ENCODE measurements around the gene CCL5. TPM values are rescaled to one million over a fixed set of nuclear protein-coding genes. Genes with fewer than 3 reads are reported as not detected.
"Not testable (repeated sequence)": the region's sequence is repeated elsewhere in the genome, so short reads cannot be mapped to it uniquely, and the experiment has no call there.

Gene CCL5
- total RNA-seq, 1 donor from 2014 or later = 14.9 TPM

DNA sequence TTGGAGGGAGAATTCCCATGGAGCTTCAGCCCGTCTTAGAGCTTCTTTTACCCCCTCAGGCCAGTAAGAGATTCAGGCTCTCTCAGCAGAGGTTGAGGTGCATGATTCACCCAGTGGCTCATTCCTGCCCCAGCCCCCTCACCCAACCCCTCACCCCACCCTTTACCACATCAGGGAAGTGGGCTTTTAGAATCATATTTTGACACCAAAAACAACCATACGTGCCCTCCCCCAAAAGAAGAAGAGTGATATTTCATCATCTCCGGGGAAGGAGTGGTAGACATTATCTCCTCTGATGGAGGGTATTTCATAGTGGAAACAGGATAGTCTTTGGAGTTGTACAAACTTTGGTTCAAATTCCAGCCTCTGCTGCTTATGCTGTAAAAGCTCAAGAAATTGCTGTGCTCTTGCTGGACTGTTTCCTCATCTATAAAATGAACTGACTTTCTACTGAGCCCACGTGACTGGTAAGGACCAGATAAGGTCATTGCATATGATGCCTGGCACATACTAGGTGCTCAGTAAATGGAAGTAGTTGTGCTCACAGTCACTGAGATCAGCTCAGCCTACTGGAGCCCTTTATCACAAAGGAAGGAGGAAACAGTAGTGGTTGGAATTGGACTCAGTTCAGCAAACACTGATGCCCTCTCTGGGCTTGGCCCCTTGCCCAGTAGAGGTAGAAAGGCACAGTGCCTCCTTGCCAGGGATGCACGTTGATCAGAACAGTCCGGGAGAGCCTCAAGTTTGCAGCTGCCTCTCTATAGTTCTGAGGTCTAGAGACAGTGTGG is 18.3 kb upstream of the CCL5 start:
- DNase-seq (ENCODE audit: low spot score) = peak; percentile 75

GRCh38 chr17:35897772-35898171 is 17.6 kb upstream of the CCL5 start:
- not testable (repeated sequence) for DNase-seq (ENCODE audit: low spot score)

GRCh38 chr17:35895636-35896587 is 15.8 kb upstream of the CCL5 start:
- DNase-seq (ENCODE audit: low spot score) = no peak

DNA sequence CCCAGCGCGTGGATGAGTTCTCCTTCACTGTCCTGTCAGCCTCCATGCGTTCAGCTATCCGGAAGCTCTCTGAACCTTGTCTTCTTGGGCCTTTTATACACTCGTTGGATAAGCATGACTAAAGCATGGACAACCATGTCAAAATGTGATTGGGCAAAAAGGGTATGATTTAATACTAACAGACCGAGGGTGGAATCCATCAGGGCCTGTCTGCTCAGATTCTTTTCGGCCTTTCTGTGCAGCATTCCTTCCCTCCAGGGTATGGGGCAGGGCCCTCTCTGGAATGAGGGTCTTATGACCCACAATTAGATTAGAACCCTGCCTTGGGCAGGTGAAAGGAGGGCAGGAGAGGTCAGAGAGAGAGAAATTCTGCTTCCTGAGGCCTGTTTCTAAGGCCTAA is 14.0 kb upstream of the CCL5 start:
- DNase-seq (ENCODE audit: low spot score) = no peak

GRCh38 chr17:35893751-35894150 is 13.6 kb upstream of the CCL5 start:
- no peak for DNase-seq (ENCODE audit: low spot score)

GRCh38 chr17:35892091-35893035 is 12.2 kb upstream of the CCL5 start:
- no peak for DNase-seq (ENCODE audit: low spot score)

- DNase-seq (ENCODE audit: low spot score) = no peak
Measured at GRCh38 chr17:35891269-35891668, 11.1 kb upstream of the CCL5 start.

- DNase-seq (ENCODE audit: low spot score) = peak; percentile 54
Measured at GRCh38 chr17:35890774-35891155, 10.6 kb upstream of the CCL5 start.

GRCh38 chr17:35889818-35890773 is 9.9 kb upstream of the CCL5 start:
- no peak for DNase-seq (ENCODE audit: low spot score)

DNA sequence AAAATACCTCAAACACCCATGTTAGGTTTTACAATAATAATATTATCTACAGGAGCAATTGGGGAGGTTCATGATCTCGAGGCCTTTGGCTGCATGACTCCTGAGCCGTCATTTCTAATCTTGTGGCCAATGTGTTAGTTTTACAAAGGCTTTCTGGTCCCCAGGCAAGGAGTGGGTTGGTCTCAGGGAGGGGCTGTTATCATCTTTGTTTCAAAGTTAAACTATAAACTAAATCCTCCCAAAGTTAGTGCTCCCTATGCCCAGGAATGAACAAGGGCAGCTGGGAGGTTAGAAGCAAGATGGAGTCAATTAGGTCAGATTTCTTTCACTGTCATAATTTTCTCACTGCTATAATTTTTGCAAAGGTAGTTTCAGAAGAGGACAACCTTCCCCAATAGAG is 9.1 kb upstream of the CCL5 start:
- no peak for DNase-seq (ENCODE audit: low spot score)

DNA sequence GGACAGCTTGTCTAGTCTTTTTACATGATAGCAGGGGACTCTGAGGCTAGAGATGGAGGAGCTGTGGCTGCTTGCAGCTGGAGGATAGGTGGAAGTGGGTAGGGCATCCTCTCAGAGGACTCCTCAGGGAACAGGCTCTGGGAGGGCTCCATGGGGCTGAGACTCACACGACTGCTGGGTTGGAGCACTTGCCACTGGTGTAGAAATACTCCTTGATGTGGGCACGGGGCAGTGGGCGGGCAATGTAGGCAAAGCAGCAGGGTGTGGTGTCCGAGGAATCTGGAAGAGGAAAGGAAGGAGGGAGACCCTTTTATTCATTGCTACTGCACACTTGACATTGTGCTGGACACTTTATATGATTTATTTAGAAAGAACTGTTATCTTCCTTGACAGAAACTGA is 1.8 kb downstream of the CCL5 start:
- no peak for DNase-seq (ENCODE audit: low spot score)

GRCh38 chr17:35877345-35878029 is 2.7 kb downstream of the CCL5 start:
- DNase-seq (ENCODE audit: low spot score) = no peak

GRCh38 chr17:35876534-35876933 is 3.6 kb downstream of the CCL5 start:
- DNase-seq (ENCODE audit: low spot score) = no peak

DNA sequence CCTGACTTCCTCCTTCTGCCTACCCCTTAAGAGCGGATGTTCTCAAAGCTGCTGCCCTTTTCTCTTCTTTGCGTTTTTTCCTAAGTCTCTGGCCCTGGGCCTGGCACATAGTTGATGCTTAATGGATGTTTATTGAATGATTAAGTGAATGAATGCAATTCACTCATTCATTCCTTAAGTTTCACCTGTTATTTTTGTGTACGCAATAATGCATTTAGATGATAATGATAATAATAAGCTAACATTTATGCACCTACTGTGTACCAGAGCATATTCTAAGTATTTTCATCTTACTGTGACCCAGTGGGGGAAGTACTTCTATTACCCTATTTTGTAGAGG is 4.4 kb downstream of the CCL5 start:
- no peak for DNase-seq (ENCODE audit: low spot score)

DNA sequence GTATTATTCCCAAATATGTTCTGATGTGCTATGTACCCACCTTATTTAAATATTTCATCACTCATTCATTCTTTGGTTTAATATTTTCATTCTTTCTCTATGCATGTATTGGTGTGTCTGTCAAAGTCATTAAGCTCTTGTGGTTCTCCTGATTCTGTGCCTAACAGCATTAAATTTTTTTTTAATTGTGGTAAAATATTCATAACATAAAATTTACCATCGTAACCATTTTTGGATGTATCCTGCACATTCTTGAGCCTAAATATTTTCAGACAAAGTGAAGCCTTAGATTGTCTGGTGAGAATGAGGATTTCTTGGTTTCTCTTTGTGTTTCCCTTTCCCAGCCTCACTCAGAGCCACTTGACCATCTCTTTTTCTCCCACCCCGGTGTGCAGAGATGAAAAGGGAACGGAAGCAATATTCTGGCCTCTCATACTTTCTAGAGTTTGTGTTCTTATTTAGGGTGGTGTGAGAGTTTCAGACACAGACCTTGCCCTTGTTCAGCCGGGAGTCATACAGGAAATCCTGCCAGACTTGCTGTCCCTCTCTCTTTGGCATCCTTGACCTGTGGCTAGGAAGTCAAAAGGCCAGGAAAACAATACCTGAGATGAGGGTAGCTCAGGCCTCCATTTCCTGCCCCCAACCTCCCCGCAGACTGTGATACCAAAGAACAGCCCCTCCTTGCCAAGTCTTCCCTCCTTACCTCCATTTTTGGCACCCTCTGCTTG is 4.9 kb downstream of the CCL5 start:
- DNase-seq (ENCODE audit: low spot score) = no peak

- no peak for DNase-seq (ENCODE audit: low spot score)
Measured at GRCh38 chr17:35872196-35872980, 7.8 kb downstream of the CCL5 start.

DNA sequence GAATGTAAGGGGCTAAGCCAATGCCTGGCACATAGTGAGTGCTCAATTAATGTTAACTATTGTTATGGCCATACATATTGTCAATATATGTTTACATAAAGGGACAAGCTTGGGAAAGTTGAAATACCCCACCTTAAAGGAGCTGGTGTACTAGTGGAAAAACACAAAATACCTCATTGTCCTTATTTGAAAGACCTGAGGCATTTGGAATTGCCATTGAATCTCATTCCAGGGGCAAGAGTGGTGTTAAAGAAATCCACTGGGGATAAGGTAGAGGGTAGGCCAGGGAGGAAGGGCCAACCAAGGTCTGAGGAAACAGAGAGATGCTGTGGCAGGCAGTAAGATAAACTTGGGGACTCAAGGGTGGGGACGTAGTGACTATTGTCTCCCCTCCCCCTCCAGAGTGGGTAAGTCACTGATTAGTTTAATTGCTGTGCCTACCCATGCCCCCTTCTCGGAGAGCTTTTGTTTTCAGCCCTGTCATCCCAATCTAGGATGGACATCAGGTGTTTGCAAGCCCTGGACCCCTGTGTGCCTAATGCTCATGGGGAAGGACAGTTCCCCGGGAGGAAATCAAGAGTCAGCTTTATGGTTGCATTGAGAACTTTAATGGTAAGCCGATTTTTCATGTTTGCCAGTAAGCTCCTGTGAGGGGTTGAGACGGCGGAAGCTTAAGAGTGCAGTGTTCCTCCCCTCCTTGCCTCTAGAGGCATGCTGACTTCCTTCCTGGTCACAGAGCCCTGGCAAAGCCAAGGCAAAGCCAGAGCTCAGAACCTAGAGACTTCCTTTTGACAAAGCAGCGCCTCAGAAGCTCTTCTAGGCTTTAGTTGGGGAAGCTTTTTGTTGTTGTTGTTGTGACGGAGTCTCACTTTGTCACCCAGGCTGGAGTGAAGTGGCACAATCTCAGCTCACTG is 9.0 kb downstream of the CCL5 start:
- DNase-seq (ENCODE audit: low spot score) = no peak

DNA sequence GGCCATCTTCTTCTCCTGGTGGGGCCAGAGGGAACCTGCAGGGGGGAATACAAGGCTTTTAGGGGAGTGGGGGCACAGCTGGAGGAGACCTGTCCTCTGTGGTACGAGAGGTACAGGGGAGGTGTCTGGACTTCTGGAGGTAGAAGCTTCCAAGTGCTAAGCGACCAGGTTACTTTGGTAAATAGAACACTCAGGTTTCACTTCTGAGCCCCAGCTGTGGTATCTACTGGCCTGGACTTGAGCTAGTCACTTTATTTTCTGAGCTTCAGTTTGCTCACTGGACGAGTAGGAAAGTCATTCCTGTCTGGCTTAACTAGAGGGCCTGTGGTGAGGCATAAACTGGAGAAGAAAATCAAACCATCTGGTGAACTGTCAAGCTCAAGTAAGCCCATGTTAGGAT is 11.4 kb downstream of the CCL5 start, which contains the start of gene HEATR9:
HEATR9 (minus strand) TSS at position 155 of the 400 bp plus-strand sequence; CDS start at position 6, 149 bp downstream.
- no peak for DNase-seq (ENCODE audit: low spot score)

Measured in mucosa of gallbladder (tissue), 1 donor.